NCI-H187 treated with DMSO at 0.1 percent for 48 hours (cell line): ENCODE results near the gene GNG8.
A peak's percentile ranks its signal among the peaks of the same experiment; 100 is the strongest.

Source experiments
- DNase-seq: peaks from one replicate; lab custom pipeline; 2025; lab: John Stamatoyannopoulos, UW

GNG8 gene

DNA sequence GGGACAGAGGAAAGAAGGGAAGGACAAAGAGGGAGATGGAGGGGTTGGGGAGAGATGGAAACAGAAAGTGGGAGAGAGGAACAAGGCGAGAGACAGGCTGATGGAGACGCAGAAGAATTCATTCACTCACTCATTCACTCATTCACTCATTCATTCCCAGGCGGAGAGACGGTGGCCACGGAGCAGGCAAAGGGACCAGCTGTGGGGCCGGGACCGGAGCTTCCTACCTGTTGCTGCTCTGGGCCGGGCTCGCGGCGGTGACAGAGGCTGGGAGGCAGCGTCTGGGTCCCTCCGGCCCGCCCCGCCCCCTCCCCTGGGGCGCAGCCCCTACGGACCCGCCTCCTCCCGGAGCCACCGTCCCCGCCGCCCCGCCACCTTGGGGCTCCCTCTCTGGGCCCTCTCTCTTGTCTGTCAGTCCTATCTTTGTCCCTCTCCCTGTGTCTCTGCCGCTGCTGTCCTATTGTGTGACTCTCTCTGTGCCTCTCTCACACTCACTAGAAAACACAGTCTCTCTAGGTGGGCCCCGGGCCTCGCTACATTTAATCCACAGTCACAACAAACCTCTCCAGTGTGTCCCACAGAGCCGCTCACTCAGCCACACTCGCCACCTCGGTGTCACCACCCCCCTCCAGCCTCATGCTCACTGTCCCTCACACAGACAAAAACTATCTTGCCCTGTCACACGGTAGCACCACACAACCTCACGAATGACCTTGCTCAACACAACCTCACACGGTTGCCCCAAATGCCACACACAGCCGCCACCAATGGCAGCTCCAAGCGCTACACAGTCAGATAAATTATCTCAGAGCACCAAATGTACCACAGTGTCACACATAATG, at the start of gene GNG8:
GNG8 (minus strand) TSS at position 283 of the 842 bp plus-strand sequence. CDS start 1,520 bp downstream, outside the sequence.
- DNase-seq, result no peak

DNA sequence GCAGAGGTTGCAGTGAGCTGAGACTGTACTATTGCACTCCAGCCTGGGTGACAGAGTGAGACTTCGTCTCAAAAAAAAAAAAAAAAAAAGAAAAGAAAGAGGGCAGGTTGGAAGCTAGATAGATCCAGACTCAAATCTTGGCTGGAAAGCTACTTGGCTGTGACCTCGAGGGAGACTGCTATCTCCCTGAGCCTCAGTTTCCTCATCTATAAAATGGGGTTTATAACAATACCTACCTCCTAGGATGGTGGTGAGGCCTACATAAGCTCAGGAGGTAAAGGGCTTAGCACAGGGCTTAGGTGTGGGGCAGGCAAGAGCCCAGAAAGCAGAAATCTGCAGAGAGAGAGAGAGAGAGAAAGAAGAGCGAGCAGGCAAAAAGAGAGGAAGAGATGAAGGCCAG, 49.2 kb upstream of the GNG8 start:
- no peak for DNase-seq

DNA sequence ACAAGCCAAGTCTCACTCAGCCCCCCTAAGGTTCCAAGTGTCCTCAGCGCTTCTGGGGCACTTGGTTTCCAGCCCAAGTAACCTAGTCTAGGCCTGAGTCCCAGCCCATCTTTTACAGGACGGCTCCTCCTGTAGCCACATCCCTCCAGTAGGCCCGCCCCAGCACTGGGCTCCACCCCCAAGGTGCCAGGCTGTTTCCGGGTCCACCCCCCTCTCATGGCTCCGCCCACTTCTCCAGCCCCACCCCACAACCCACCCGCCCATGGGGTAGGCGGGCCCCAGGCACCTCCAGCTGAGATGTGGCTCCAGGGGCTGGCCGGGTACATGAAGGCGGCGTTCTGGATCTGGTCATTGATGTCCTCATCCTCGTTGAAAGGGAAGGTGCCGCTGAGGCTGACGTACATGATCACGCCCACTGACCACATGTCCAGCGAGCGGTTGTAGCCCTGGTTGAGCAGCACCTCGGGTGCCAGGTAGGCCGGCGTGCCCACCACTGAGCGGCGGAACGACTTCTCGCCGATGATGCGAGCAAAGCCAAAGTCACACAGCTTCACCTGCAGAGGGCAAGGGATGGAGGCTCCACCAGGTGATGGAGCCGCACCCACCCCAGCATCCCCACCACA, 42.2 kb upstream of the GNG8 start:
- DNase-seq, result no peak

DNA sequence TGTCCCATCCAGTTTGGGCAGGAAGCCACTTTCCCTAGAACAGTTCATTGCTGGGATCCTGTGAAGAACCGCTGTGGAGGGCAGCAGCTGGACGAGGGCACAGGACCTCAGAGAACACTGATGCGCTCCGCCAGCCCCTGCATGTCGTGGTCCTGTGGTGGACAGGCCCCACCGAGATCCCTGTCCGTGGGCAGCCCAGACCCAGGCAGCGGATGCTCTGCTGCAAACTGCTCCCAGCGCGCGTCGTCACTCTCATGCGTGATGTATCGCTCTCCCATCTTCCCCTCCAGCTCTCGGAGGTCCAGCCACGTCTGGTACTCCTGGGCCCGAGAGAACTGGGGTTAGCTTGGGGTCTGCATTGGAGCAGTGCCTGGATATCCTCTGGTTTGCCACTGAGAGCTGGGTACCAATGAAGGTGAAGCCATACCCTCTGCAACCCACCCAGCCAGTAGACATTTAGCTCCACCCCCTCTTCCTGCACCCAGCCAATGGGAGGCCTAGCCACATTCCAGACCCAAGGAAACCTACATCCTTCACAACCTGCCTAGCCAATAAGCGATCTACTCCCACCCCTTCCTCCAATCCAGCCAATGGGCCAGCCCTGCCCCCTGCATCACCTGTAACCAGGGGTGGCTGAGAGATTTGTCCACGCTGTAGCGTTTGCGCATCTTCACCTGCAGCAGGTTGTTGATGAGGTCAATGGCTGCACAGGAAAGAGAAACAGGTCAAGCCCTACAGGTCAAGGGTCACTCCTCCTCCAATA, 38.6 kb upstream of the GNG8 start:
- DNase-seq, result no peak

DNA sequence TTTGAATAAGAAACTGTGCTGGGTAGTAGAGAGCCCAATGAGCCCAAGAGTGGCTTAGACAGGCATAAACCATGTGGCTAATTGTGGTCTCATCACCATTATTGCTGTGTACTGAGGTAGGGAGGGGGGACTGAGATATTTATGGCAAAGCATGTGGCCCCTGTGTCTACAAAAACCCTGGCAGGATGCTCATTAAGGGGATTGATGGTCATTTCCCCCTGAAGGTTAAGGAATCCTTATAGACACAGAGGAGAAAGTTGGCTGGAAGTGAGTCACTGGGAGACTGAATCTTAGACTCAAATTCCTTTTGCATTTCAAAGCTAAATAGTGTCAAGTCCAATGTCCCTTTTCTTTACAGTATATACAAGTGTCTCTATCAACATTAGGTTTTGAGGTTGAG, 34.8 kb upstream of the GNG8 start:
- no peak for DNase-seq

DNA sequence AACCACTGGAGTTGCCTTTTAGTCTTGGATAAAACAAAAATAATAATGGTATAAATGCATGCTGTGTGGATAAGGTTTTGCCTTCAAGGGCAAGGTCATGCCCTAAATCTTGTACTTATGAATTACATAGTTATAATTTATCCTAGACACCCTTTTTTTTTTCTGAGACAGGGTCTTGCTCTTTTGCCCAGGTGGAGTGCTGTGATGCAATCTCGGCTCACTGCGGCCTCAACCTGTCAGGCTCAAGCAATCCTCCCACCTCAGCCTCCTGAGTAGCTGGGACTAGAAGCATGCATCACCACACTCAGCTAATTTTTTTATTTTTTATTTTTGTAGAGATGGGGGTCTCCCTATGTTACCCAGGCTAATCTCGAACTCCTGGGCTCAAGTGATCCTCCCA, 32.7 kb upstream of the GNG8 start:
- no peak for DNase-seq

DNA sequence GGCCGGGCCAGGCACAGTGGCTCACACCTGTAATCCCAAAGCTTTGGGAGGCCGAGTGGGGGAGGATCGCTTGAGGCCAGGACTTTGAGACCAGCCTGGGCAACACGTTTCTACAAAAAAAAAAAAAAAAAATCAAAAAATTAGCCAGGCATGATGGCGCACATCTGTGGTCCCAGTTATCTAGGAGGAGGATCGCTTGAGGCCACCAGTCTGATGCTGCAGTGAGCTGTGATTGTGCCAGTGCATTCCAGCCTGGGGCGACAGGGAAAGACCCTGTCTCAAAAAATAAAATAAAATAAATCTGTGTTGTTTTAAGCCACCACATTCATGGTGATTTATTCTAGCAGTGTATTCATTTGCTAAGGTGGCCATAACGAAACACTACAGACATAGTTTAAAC, 29.1 kb upstream of the GNG8 start:
- DNase-seq, result no peak

DNA sequence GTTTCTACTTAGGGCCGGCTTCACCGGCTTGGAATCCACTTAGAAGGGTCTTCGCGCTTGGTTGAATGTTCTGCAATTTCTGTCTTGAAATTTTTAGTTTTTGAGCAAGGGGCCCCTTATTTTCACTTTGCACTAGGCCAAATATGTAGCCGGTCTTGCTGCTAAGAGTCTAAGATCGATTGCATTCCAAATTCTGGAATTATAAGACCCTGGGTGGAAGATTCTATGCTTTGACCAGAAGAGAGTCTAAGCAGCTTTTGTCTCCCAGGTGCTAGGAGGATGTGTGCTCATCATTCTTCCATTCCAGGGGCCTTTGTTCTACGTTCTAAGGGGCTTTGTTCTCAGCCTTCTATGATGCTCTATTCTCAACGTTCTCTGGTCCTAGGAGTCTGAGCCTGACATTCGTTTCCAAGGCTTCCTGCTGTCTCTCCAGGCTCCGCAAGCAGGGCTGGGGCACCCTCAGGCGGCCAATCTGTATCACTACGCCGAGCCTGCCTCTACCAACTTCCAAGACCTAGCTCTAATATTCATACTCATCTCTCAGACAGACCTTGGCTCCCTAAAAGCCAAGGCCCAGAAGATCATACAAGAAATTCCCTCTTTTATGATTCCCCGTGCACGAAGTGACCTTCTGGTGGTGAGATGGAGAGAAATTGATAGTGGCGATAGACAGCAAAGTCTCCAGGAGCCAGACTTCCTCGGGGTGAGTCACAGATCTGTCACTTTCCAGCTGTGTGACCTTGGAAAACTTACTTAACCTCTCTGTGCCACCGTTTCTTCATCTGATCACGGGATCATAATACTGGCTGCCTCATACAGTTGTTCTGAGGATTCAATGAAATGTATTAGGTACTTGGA, 26.0 kb upstream of the GNG8 start:
- peak; percentile 79 for DNase-seq

DNA sequence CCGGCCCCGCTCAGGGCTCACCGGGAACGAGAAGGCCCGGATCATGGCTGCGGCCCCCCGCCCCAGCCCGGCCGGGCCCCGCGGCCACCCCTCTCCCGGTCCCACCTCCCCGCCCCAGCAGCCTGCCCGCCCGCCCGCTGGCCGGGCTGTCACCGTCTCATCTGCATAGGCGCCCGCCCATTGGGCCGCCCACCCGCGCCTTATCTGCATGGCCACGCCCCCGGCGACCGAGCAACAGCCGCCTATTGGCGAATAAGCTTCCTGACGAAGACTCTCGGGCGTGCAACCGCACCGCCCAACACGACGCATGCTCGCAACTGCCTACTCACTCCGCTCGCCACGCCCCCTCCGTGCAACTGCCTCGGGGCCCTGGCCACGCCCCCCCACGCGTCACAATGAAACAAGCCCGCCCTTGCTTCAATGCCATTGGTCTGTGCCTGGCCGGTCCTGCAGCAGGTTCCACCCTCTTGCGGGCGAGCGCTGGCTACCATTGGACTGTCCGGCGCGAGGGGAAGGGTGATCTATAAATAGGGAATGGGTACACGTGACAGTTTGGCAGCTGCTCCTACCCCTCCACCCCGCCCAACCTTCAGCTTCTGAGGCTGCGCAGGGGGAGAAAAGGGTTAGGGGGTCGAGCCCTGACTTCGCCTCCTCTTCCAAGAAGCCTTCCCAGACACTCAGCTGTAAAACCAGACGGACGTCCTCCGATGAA, 25.2 kb upstream of the GNG8 start, which contains the start of gene DACT3:
DACT3 (minus strand) TSS at position 163 of the 712 bp plus-strand sequence; CDS start at position 45, 118 bp downstream.
- peak; percentile 98 for DNase-seq

DNA sequence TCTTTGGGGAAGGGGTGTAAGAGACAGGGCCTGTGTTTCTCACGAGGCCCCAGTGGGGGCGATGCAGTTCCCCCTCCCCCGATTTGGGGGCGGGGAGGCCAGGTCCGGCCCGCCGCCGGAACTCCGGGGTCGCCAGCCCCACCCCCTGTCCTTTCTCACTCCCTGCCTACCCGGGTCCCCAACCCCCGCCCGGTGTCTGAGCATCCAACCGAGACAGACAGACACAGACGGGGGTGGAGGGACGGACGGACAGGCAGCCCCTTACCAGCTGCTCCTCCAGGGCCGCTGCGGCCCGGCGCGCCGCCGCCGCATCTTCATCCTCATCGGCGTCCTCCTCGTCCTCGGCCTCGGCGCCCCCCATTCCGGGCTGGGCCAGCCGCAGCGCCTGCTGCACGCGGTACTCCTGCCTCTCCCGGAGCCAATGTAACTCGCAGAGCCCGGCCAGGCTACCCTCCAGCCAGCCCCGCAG, 24.6 kb upstream of the GNG8 start:
- DNase-seq, result no peak

DNA sequence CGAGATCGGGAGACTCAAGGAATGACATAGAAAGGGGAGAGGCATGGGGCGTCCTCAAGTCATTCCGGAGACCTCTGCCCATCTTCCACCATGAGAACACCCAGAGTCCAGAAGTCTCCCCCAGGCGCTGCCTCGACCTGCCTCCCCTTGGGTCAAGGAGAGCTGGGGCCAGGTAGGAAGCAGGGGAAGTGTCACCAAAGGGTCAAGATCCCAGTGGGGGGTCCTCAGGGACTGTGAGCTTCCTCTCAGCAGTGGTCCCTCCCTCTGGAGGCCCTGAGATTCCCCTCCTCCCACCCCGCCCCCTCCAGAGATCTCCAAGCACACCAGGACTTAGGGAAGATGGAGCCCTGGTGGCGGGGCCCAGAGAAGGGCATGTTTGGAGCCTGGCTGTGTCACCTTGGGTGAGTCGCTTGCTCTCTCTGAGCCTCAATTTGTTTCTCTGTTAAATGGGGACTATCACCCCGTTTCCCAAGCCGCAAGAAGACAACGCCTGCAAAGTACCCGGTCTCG, 24.1 kb upstream of the GNG8 start:
- DNase-seq, result no peak

DNA sequence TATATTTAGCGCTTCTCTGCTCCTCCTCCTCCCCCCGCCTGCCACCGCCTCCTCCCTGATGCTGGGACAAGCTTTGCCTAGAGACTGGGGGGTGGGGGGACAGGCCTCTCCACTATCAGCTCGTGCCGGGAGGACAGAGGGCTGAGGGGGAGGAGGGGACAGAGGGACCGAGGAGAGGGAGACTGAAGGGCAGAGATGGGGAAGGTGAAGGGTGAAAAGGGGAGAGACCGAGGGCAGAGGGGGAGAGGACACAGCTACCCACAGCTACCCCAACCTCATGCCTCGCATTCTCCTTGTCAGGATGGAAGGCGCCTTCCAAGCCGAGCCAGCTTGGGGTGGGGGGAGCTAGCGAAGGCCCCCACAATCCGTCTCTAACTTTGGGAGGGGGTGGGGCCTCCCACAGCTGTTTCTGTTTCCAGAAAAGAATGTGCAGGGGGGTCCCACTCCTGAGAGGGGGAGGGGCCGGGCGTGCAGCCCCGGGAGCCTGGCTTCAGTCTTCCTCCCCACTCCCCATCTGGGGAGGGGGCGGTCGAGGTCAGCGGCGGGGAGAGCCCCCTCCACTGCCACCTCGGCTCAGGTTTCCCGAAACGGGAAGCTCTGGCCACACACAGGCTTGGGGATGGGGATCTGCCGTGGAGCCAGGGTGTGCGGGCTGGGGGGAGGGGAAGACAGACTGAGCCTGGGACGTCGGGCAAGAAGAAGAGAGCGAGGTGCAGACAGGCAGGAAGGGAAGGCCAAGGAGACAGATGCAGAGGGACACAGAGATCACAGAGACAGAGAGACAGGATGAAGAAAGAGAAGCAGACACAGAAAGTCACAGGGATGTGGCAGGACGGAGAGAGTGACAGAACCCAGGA, 23.4 kb upstream of the GNG8 start:
- no peak for DNase-seq

DNA sequence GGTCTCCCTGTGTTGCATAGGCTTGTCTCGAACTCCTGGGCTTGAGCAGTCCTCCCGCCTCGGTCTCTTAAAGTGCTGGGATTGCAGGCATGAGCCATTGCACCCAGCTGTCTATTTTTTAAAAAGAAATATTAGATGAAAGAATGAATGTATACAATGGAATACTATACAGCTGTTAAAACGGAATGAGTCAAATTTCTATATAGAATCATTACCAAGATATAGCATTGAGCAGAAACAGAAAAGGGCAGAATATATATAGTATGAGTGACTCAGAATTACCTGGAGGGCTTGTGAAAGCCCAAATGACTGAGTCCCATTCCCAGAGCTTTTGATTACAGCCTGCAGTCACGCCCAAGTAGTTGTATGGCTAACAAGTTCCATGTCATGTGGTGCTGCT, 20.5 kb upstream of the GNG8 start:
- no peak for DNase-seq

DNA sequence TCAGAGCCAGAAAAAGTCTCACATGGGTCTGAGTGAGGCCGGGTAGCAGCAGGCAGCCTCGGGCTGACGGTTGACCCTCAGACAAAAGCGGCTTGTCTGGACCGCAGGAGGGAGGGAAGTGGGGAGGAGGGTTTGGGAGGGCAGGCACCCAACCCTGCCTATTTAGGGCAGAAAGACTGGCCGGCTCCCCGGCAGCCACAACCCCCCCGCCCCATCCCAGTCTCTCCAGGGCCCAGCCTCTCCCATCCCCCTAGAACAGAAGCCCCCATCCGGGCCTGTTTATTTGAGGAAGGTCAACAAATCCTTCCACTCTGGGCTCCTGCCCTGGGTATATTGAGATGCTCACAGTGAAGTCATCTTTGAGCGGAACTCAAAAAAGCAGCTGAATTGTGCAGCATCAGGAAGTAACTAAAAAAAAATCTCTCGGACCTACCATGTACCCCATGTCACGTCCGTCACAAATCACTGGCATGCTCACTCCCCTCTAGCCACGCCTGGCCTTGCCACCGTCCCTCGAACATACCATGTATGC, 18.7 kb upstream of the GNG8 start:
- no peak for DNase-seq

DNA sequence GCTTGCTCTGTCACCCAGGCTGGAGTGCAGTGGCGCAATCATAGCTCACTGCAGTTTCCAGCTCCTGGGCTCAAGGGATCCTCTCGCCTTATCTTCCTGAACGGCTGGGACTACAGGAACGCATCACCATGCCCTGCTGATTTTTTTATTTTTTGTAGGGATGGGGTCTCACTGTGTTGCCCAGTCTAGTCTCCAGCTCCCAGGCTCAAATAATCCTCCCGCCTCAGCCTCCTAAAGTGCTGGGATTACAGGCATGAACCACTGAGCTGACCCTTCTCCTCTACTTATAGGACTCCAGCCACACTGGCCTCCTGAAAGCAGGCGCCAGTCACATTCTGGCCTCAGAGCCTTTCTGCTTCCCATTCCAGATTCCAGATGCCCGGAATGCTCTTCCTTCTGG, 14.4 kb upstream of the GNG8 start:
- no peak for DNase-seq

DNA sequence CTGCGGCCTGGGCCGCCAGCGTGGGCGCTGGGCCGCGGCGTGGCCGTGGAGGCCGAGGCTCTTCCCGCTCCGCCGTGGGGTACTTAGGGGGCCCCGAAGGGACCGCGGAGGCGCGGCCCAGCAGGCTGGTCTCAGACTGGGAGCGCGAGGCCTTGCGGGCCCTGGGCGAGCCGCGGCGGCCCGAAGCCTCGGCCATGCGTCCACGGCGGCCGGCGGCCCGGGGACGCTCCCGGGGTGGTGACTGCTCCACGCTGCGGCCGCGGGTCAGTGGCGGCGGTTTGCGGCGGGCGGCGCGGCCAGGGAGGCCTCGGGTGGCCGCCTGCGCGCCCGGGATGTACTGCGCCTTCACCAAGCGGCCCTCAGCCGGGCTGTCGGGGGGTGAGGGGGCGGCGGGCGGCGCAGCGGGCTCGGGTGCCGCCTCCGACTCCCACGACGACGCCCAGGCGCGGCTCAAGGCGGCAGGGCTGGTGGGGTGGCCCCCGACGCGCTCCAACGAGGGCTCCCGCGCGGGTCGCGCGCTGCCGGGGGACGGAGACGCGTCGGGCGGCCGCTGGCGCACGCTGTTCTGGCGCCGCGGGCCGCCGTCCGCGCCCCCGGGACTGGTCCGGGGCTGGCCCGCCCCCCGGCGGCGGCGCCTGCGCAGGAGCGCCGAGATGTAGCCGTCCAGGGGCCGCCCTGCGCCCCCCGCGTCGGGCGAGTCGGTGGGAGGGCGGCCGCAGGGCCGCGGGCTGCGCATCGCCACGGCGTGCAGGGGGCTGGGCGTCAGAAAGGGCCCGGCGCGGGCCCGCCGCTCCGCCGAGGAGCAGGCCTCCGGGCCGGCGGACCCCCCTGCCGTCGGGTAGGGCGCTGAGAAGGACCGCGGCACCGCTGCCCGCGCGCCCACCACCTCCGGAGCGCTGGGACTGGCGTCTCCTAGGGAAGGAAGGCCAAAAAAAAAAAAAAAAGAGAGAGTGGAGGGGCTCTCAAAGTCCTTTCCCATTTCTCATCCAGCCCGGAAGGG, 13.3 kb upstream of the GNG8 start:
- no peak for DNase-seq

DNA sequence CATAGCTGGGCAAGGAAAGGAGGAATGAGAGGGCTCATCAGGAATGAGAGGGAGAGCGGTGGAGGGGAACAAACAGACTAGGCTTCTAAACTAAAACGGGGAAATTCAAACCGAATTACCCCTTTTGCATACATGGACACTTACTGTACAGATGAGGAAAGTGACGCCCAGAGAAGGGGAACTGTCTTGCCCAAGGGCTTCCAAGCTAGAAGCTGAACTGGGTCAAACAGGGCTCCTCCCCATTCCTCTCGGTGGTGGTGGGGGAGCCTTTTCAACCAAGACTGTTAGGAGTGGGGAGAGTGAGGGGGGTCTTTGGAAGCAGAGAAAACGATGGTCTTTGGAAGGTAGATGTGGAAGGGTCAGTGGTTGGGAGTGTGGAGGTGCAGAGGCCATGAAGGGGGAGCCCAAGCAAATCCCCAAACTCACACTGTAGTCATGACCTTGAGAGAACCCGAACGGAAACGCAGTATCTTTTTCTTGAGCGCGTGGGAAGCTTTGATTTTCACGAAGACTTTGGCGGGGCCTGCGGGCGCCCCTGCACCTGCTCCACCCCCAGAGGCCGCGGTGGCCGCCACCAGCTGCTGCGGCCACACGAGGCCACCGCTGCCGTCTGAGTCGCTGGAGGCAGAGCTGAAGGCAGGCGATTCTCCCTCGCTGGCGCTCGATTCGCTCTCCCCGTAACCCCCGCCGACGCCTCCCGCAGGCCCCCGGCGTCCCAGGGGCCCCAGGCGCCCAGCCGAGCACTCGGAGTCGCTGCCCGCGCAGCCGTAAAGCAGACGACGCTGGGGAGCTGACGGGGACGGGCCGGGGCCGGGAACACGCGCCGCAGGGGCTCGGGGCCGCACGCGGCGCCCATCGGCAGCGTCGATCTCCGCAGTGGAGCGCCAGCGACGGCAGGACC, 12.3 kb upstream of the GNG8 start:
- no peak for DNase-seq
